SJCRH30 (cell line): Measurements from ENCODE around the gene TTYH1. TPM values are rescaled to one million over a fixed set of nuclear protein-coding genes. Genes with fewer than 3 reads are reported as not detected.
A peak's percentile ranks its signal among the peaks of the same experiment; 100 is the strongest.

Experiments
- DNase-seq, 2 experiments: peaks; one replicate each; pipeline ENCODE4 v3.0.0-alpha.2; 2015 to 2020
- H3K27ac ChIP-seq: fragments of 250-450 bp; sonication (Bioruptor Pico); 2 replicates; pipeline ENCODE4 v1.5.1; 2020; ENCODE audit warnings: mild to moderate bottlenecking, moderate library complexity
- H3K27me3 ChIP-seq: fragments of 250-450 bp; sonication (Bioruptor Pico); 2 replicates; pipeline ENCODE4 v1.5.1; 2020; ENCODE audit warnings: mild to moderate bottlenecking, moderate library complexity
- H3K36me3 ChIP-seq: fragments of 250-450 bp; sonication (Bioruptor Pico); 2 replicates; pipeline ENCODE4 v1.5.1; 2020; ENCODE audit warnings: mild to moderate bottlenecking, moderate library complexity
- H3K4me1 ChIP-seq: fragments of 250-450 bp; sonication (Bioruptor Pico); 2 replicates; pipeline ENCODE4 v1.5.1; 2020; ENCODE audit warnings: mild to moderate bottlenecking, moderate library complexity
- H3K4me3 ChIP-seq: fragments of 250-450 bp; sonication (Bioruptor Pico); 2 replicates; pipeline ENCODE4 v1.5.1; 2020; ENCODE audit warnings: mild to moderate bottlenecking, moderate library complexity
- H3K9me3 ChIP-seq: fragments of 250-450 bp; sonication (Bioruptor Pico); replicated peaks from 2 replicates; pipeline ENCODE4 v1.5.1; 2020; ENCODE audit warnings: mild to moderate bottlenecking, moderate library complexity
- total RNA-seq: library from RNA; depleted of rRNA; stranded (reverse); fragments of >200 nt; shearing (Covaris generic); gene quantifications from 2 replicates; pipeline ENCODE4 v1.2.3, GENCODE V29; 2014; rRNA removed

Gene TTYH1
- total RNA-seq, 1 experiment from 2014 or later: not detected

DNA sequence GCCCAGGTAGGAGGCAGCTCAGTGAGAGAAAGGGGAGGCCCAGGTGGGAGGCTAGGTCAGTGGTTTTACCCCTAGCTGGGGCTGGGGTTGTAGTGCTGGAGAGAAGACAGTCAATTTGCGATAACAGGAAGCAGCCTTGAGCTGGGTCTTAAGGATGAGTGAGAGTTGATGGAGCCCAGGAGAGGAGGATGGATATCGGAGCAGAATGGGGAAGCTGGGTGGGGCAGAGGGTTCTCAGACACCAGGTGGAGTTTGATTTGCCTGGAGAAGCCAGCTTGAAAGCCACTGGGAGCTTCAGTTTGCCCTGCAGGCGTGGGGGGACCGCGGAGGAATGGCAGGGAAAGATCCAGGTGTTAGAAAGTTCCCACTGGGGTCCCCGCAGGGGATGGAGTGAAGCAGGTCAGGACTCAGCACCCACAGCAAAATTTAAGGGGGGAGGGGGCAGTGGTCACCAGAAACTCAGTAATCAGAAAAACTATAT, 58.7 kb downstream of the TTYH1 start:
- no peaks in the 10 kb centered on the region for H3K36me3 ChIP-seq
- H3K4me1 ChIP-seq: no peaks in the 10 kb centered on the region; the same call in 1 of the 2 replicates
- no peak for DNase-seq
- peaks cover 7% of the 10 kb centered on the region for H3K27me3 ChIP-seq
- H3K27ac ChIP-seq: no peak overlapping the region
- no peaks in the 10 kb centered on the region for H3K9me3 ChIP-seq
- H3K4me3 ChIP-seq: no peak overlapping the region

DNA sequence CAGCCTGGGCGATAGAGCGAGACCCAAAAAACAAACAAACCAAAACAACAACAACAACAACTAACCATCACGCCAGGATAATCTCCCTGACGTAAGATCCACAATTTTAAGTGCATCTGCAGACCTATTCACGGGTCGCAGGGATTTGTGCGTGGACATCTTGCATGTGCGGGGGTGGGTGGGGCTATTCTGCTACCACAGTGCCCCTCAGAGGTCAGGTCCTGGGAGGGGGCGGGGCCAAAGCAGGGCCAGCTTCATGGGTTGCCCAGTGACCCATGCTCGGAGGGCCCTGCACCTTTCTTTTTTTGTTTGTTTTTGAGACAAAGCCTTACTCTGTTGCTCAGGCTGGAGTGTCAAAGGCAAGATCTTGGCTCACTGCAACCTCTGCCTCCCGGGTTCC, 60.4 kb downstream of the TTYH1 start:
- H3K27me3 ChIP-seq: 0 out of 2 replicates have a peak, but pooled peaks cover 3% of the 10 kb centered on the region
- H3K36me3 ChIP-seq: no peaks in the 10 kb centered on the region
- DNase-seq: no peak
- H3K4me3 ChIP-seq: no peak overlapping the region
- no peaks in the 10 kb centered on the region for H3K4me1 ChIP-seq
- H3K9me3 ChIP-seq: no peaks in the 10 kb centered on the region
- H3K27ac ChIP-seq: no peak overlapping the region

DNA sequence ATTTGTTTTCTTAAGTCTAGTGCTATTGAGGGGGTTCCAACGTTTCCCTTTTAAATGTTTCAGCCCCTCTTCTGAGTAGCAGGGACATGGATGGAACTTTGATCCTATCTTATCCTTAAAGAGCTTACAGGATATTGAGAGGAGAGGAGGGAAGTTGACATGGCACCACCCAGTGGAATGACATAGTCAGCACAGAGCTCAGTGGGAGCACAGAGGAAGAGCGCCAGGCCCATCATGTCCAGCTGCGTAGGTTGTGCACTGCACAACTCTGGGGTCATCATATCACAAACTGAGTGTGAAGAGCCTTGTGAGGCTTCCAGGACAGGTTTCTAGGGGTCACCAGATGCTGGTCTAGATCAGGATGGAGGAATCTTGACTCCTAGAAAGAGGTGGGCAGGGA, 62.4 kb downstream of the TTYH1 start:
- Histone ChIP-seq H3K9me3 (no peaks in the 10 kb centered on the region), H3K27me3 (0 out of 2 replicates have a peak, but pooled peaks cover 3% of the 10 kb centered on the region), H3K4me1 (peaks cover 4% of the 10 kb centered on the region; the same call in 1 of the 2 replicates), H3K36me3 (no peaks in the 10 kb centered on the region), H3K27ac (no peak overlapping the region), H3K4me3 (no peak overlapping the region)
- no peak for DNase-seq

GRCh38 chr19:54478677-54479266, 63.5 kb downstream of the TTYH1 start:
- H3K36me3 ChIP-seq: no peaks in the 10 kb centered on the region
- H3K9me3 ChIP-seq: no peaks in the 10 kb centered on the region
- H3K27me3 ChIP-seq: 0 out of 2 replicates have a peak, but pooled peaks cover 3% of the 10 kb centered on the region
- DNase-seq: peak; percentile 64 to 80
- H3K4me1 ChIP-seq: peaks cover 4% of the 10 kb centered on the region; the same call in 1 of the 2 replicates
- H3K27ac ChIP-seq: no peak overlapping the region
- no peak overlapping the region for H3K4me3 ChIP-seq

GRCh38 chr19:54480051-54480450, 64.8 kb downstream of the TTYH1 start:
- Histone ChIP-seq H3K4me1 (peaks cover 4% of the 10 kb centered on the region; the same call in 1 of the 2 replicates), H3K36me3 (no peaks in the 10 kb centered on the region)

GRCh38 chr19:54481326-54481930, 66.2 kb downstream of the TTYH1 start:
- no peaks in the 10 kb centered on the region for H3K36me3 ChIP-seq
- no peaks in the 10 kb centered on the region for H3K9me3 ChIP-seq
- peaks cover 4% of the 10 kb centered on the region; the same call in 1 of the 2 replicates for H3K4me1 ChIP-seq
- H3K27me3 ChIP-seq: 0 out of 2 replicates have a peak, but pooled peaks cover 3% of the 10 kb centered on the region
- no peak overlapping the region for H3K4me3 ChIP-seq
- H3K27ac ChIP-seq: no peak overlapping the region
- DNase-seq: peak; percentile 72 to 88

More at GRCh38 chr19:54480051-54480450, 64.8 kb downstream of the TTYH1 start:
- Histone ChIP-seq H3K27me3 (0 out of 2 replicates have a peak, but pooled peaks cover 3% of the 10 kb centered on the region), H3K27ac (no peak overlapping the region), H3K4me3 (no peak overlapping the region), H3K9me3 (no peaks in the 10 kb centered on the region)
- no peak for DNase-seq

DNA sequence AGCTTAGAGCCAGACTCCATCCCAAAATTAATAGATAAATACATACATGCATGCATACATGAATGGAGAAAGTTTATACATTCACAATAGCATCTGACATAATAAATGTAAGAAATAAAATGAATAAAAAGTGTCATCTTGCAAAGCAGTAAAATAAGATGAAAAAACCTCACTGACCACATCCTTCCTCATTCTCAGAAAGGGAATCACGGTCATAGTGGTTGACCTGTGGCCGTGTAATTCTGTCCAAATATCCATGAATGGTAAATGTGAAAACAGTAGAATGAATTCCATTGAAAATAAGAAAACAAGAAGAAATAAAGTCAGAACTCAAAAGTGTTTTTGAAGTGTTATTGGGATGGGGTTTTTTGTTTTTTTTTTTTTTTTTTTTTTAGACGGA, 67.6 kb downstream of the TTYH1 start:
- Histone ChIP-seq H3K27ac (no peak overlapping the region), H3K27me3 (0 out of 2 replicates have a peak, but pooled peaks cover 3% of the 10 kb centered on the region), H3K4me3 (no peak overlapping the region), H3K36me3 (no peaks in the 10 kb centered on the region), H3K9me3 (no peaks in the 10 kb centered on the region), H3K4me1 (peaks cover 4% of the 10 kb centered on the region; the same call in 1 of the 2 replicates)
- no peak for DNase-seq

DNA sequence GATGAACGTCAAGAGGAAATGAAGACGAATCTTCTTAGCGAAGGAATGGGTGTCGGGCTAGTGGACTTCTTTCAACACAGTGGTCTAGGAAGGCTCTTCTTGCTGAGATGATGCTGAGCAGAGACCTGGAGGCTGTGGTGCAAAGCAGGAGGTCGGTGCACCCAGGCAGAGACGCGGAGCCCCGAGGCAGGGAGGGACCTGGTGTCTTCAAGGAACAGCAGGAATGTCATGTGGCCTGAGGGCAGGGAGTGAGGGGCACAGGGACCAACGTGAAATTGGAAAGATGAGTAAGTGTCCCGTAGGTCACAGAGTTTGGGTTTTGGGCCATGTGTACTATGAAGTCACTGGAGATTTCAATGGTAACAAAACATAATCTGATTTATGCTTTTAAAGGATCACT, 69.2 kb downstream of the TTYH1 start:
- H3K9me3 ChIP-seq: no peaks in the 10 kb centered on the region
- H3K27me3 ChIP-seq: 0 out of 2 replicates have a peak, but pooled peaks cover 3% of the 10 kb centered on the region
- no peak overlapping the region for H3K4me3 ChIP-seq
- H3K36me3 ChIP-seq: no peaks in the 10 kb centered on the region
- H3K27ac ChIP-seq: no peak overlapping the region
- peaks cover 4% of the 10 kb centered on the region; the same call in 1 of the 2 replicates for H3K4me1 ChIP-seq
- no peak for DNase-seq

- H3K27me3 ChIP-seq: no peaks in the 10 kb centered on the region
- DNase-seq: no peak
- no peaks in the 10 kb centered on the region for H3K9me3 ChIP-seq
- H3K36me3 ChIP-seq: no peaks in the 10 kb centered on the region
- H3K27ac ChIP-seq: no peak overlapping the region
- no peak overlapping the region for H3K4me3 ChIP-seq
- H3K4me1 ChIP-seq: peaks cover 4% of the 10 kb centered on the region; the same call in 1 of the 2 replicates
These were observed 70.6 kb downstream of the TTYH1 start for GRCh38 chr19:54485851-54486250.

Other genes starting within 250 kb of the TTYH1 start
- not detected in 2 replicates for gene TMC4, start 242.3 kb upstream of the TTYH1 start, total RNA-seq
- gene MBOAT7, start 225.9 kb upstream of the TTYH1 start, total RNA-seq: 32.1 and 34.6 TPM in 2 replicates
- 70.7 and 81.6 TPM in 2 replicates for gene TSEN34, start 224.2 kb upstream of the TTYH1 start, total RNA-seq
- gene RPS9, start 214.6 kb upstream of the TTYH1 start, total RNA-seq: 2,113 and 3,052 TPM in 2 replicates
- gene LILRB3, start 192.5 kb upstream of the TTYH1 start, total RNA-seq: 0.25 and 0.71 TPM in 2 replicates
- gene LILRA6, start 172.7 kb upstream of the TTYH1 start, total RNA-seq: not detected in 2 replicates
- 0.02 TPM in 1 of 2 replicates, not detected in the other for gene LILRB5, start 158.2 kb upstream of the TTYH1 start, total RNA-seq
- gene LILRB2, start 134.4 kb upstream of the TTYH1 start, total RNA-seq: not detected in 2 replicates
- not detected in 2 replicates for gene LILRA5, start 102.3 kb upstream of the TTYH1 start, total RNA-seq
- not detected in 2 replicates for gene LILRA4, start 76.3 kb upstream of the TTYH1 start, total RNA-seq
- not detected in 2 replicates for gene LAIR1, start 50.5 kb upstream of the TTYH1 start, total RNA-seq
- 18.9 and 25.6 TPM in 2 replicates for gene LENG8, start 33.7 kb downstream of the TTYH1 start, total RNA-seq
- gene LENG9, start 48.3 kb downstream of the TTYH1 start, total RNA-seq: 0.38 and 0.40 TPM in 2 replicates
- gene CDC42EP5, start 57.8 kb downstream of the TTYH1 start, total RNA-seq: 0.20 and 1.2 TPM in 2 replicates
- not detected in 2 replicates for gene LAIR2, start 87.4 kb downstream of the TTYH1 start, total RNA-seq
- not detected in 2 replicates for gene LILRA2, start 158.3 kb downstream of the TTYH1 start, total RNA-seq
- not detected in 2 replicates for gene LILRA1, start 178.2 kb downstream of the TTYH1 start, total RNA-seq
- not detected in 2 replicates for gene LILRB1, start 215.0 kb downstream of the TTYH1 start, total RNA-seq
- not detected in 2 replicates for gene LILRB4, start 247.5 kb downstream of the TTYH1 start, total RNA-seq